Cerebellar cortex (tissue), 1 donor: ENCODE measurements around the gene TGFBR3.

Experiments used
- DNase-seq: peaks from one replicate; pipeline ENCODE4 v3.0.0-alpha.2; 2015; ENCODE audit warnings: low spot score

Gene TGFBR3

GRCh38 chr1:91799159-91799558 lies 86.8 kb downstream of the TGFBR3 start:
- DNase-seq = no peak

- no peak for DNase-seq
Measured at GRCh38 chr1:91798740-91799139, 87.2 kb downstream of the TGFBR3 start.

GRCh38 chr1:91798241-91798648 lies 87.7 kb downstream of the TGFBR3 start:
- DNase-seq = no peak

- DNase-seq = no peak
Measured at GRCh38 chr1:91797164-91797563, 88.8 kb downstream of the TGFBR3 start.

- no peak for DNase-seq
Measured at GRCh38 chr1:91796390-91796654, 89.6 kb downstream of the TGFBR3 start.

GRCh38 chr1:91795591-91796389 lies 90.2 kb downstream of the TGFBR3 start:
- DNase-seq = no peak

GRCh38 chr1:91793877-91794276 lies 92.1 kb downstream of the TGFBR3 start:
- no peak for DNase-seq

- no peak for DNase-seq
Measured at GRCh38 chr1:91793189-91793588, 92.8 kb downstream of the TGFBR3 start.

- DNase-seq = no peak
Measured at GRCh38 chr1:91792489-91793071, 93.4 kb downstream of the TGFBR3 start.

- DNase-seq = no peak
Measured at GRCh38 chr1:91791691-91792488, 94.1 kb downstream of the TGFBR3 start.

- DNase-seq = no peak
Measured at GRCh38 chr1:91791103-91791502, 94.8 kb downstream of the TGFBR3 start.

GRCh38 chr1:91790392-91790791 lies 95.6 kb downstream of the TGFBR3 start:
- DNase-seq = no peak

GRCh38 chr1:91789273-91789997 lies 96.5 kb downstream of the TGFBR3 start:
- DNase-seq = no peak

GRCh38 chr1:91787919-91788318 lies 98.0 kb downstream of the TGFBR3 start:
- DNase-seq = no peak

GRCh38 chr1:91784616-91785015 lies 101.3 kb downstream of the TGFBR3 start:
- no peak for DNase-seq

GRCh38 chr1:91784191-91784590 lies 101.8 kb downstream of the TGFBR3 start:
- no peak for DNase-seq

- DNase-seq = no peak
Measured at GRCh38 chr1:91783423-91784170, 102.4 kb downstream of the TGFBR3 start.

- DNase-seq = no peak
Measured at GRCh38 chr1:91781901-91782622, 103.9 kb downstream of the TGFBR3 start.

GRCh38 chr1:91781371-91781825 lies 104.6 kb downstream of the TGFBR3 start:
- no peak for DNase-seq

- no peak for DNase-seq
Measured at GRCh38 chr1:91779548-91780021, 106.4 kb downstream of the TGFBR3 start.

GRCh38 chr1:91778964-91779363 lies 107.0 kb downstream of the TGFBR3 start:
- no peak for DNase-seq
